ENCODE data around the gene ALPG. TPM values are rescaled to one million over a fixed set of nuclear protein-coding genes. Genes with fewer than 3 reads are reported as not detected.
"Not testable (repeated sequence)": the region's sequence is repeated elsewhere in the genome, so short reads cannot be mapped to it uniquely, and the experiment has no call there.

ALPG gene
- total RNA-seq, 1 donor from 2014 or later, result 2.4 TPM

DNA sequence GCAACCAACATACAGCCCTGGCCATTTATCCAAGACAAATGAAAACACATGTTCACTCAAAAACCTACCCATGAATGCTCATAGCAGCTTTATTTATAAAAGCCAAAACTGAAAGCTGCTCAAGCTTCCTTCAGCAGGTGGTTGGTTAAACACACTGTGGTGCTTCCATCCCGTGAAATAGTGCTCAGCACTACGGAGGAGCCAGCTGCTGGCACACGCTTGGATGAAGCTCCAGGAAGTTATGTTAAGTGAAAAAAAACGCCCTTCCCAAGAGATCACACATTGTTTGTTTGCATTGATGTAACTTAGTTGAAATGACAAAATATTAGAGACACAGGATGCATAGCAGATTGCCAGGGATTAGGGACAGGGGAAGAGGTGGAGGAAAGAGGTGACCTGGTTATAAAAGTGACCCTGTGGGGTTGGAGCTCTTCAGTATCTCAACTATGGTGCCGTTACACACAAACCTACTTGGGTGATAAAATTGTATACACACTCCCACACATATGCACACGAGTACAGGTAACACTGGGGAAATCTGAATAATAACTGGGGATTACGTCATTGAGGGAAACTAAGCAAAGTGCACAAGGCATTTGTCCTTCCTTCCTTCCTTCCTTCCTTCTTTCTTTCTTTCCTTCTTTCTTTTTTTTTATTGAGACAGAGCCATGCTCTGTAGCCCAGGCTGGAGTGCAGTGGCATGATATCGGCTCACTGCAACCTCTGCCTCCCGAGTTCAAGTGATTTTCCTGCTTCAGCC lies 6.2 kb upstream of the ALPG start:
- Mint-ChIP-seq H3K27me3 (ENCODE audit: unreplicated experiment) (peaks cover 2% of the 10 kb centered on the region), H3K9me3 (ENCODE audit: unreplicated experiment) (peaks cover 2% of the 10 kb centered on the region), H3K27ac (ENCODE audit: unreplicated experiment) (no peak overlapping the region), H3K36me3 (ENCODE audit: unreplicated experiment) (no peaks in the 10 kb centered on the region), H3K4me3 (ENCODE audit: unreplicated experiment) (no peak overlapping the region), H3K4me1 (ENCODE audit: low read depth, unreplicated experiment) (no peaks in the 10 kb centered on the region)
- no peak for DNase-seq
- TF ChIP-seq, protein P1, sequence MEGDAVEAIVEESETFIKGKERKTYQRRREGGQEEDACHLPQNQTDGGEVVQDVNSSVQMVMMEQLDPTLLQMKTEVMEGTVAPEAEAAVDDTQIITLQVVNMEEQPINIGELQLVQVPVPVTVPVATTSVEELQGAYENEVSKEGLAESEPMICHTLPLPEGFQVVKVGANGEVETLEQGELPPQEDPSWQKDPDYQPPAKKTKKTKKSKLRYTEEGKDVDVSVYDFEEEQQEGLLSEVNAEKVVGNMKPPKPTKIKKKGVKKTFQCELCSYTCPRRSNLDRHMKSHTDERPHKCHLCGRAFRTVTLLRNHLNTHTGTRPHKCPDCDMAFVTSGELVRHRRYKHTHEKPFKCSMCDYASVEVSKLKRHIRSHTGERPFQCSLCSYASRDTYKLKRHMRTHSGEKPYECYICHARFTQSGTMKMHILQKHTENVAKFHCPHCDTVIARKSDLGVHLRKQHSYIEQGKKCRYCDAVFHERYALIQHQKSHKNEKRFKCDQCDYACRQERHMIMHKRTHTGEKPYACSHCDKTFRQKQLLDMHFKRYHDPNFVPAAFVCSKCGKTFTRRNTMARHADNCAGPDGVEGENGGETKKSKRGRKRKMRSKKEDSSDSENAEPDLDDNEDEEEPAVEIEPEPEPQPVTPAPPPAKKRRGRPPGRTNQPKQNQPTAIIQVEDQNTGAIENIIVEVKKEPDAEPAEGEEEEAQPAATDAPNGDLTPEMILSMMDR (IDR thresholded peaks at IDR 0.05; ENCODE audit: partially characterized antibody, unreplicated experiment), result no peak

DNA sequence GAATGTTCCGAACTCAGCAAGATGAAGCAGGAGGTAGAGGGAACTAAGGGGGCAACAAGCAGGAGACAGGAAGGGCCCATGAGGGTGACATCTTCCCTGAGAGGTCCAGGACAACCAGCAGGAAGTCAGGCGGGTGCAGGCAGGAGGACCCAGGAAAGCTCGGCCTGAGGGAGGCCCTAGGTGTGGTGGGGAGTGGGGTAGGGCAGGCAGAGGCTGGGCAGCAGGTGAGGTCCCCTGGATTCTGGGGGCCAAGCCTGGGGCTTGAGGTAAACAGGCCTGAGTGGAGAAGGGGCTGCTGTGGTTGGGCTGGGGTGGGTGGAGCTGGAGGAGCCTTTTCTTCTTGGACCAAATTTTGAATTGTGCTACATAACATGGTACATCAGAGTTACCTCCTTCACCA lies 4.1 kb upstream of the ALPG start:
- Mint-ChIP-seq H3K9me3 (ENCODE audit: unreplicated experiment) (peaks cover 6% of the 10 kb centered on the region), H3K4me1 (ENCODE audit: low read depth, unreplicated experiment) (no peaks in the 10 kb centered on the region), H3K27me3 (ENCODE audit: unreplicated experiment) (peaks cover 2% of the 10 kb centered on the region), H3K36me3 (ENCODE audit: unreplicated experiment) (no peaks in the 10 kb centered on the region), H3K27ac (ENCODE audit: unreplicated experiment) (no peak overlapping the region), H3K4me3 (ENCODE audit: unreplicated experiment) (no peak overlapping the region)
- TF ChIP-seq, protein P1 (IDR thresholded peaks at IDR 0.05; ENCODE audit: partially characterized antibody, unreplicated experiment), result no peak
- no peak for DNase-seq

DNA sequence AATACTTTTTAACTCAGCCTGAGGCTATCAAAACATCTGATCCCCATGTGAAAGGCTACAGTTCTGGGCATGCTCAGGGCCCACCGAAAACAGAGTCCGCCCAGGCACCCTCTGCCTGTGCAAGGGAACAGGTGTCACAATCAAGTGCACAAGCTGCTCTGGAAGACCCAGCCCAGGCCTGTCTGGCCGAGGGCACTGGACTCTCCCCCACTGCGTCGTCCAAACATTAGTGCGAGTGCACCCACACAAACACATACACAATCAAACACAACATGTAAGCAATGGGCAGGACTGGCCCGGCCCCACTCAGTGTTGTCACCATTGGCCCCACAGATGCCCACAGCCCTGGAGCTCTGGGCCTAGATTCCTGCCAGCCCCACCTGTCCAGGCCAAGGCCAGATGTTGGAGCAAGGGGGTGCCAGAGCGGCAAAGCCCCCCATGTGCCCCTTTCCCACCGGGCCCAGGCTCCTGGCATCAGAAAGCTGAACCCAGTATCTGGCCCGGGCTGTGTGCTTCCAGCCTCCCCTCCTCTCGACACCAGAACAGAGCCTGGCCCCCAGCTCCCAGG lies 617 bp upstream of the ALPG start:
- Mint-ChIP-seq H3K9me3 (ENCODE audit: unreplicated experiment) (peaks cover 4% of the 10 kb centered on the region), H3K4me1 (ENCODE audit: low read depth, unreplicated experiment) (no peaks in the 10 kb centered on the region), H3K27ac (ENCODE audit: unreplicated experiment) (no peak overlapping the region), H3K27me3 (ENCODE audit: unreplicated experiment) (peaks cover 2% of the 10 kb centered on the region), H3K36me3 (ENCODE audit: unreplicated experiment) (no peaks in the 10 kb centered on the region), H3K4me3 (ENCODE audit: unreplicated experiment) (no peak overlapping the region)
- no peak for DNase-seq
- TF ChIP-seq, protein P1 (IDR thresholded peaks at IDR 0.05; ENCODE audit: partially characterized antibody, unreplicated experiment), result no peak

DNA sequence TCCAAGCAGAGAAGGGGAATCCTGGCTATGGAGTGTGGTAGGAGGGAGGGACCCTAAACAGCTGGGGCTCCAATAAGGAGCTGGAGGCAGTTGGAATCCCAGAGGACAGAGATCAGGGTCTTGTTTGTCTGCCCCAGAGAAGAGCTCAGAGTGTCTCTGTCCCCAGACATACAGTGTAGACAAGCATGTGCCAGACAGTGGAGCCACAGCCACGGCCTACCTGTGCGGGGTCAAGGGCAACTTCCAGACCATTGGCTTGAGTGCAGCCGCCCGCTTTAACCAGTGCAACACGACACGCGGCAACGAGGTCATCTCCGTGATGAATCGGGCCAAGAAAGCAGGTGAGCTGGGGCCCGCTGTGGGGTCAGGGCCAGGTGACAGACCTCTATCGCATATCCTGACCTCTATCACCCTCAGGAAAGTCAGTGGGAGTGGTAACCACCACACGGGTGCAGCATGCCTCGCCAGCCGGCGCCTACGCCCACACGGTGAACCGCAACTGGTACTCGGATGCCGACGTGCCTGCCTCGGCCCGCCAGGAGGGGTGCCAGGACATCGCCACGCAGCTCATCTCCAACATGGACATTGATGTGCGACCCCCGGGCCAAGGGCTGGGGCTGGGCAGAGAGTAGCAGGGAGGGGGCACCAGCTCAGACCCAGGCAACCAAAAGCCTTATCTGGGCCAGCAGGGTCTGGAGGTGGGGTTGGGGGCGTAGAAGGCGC lies 945 bp downstream of the ALPG start:
- not testable (repeated sequence) for DNase-seq; H3K4me1 Mint-ChIP-seq (ENCODE audit: low read depth, unreplicated experiment); H3K27ac Mint-ChIP-seq (ENCODE audit: unreplicated experiment)

DNA sequence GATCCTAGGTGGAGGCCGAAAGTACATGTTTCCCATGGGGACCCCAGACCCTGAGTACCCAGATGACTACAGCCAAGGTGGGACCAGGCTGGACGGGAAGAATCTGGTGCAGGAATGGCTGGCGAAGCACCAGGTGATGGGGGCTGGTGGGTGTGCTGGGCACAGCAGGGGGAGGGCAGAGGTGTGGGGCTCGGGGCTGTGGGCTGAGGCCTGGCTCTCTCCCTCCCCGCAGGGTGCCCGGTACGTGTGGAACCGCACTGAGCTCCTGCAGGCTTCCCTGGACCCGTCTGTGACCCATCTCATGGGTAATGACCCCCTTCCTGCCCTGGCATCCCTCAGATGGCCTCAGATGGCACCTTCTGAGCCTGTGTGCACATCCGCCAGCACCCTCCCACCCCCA lies 1.6 kb downstream of the ALPG start:
- not testable (repeated sequence) for DNase-seq; H3K27ac Mint-ChIP-seq (ENCODE audit: unreplicated experiment); H3K4me3 Mint-ChIP-seq (ENCODE audit: unreplicated experiment); H3K36me3 Mint-ChIP-seq (ENCODE audit: unreplicated experiment); H3K27me3 Mint-ChIP-seq (ENCODE audit: unreplicated experiment); H3K9me3 Mint-ChIP-seq (ENCODE audit: unreplicated experiment); H3K4me1 Mint-ChIP-seq (ENCODE audit: low read depth, unreplicated experiment)

More for the DNA sequence above, 945 bp downstream of the ALPG start:
- H3K36me3 Mint-ChIP-seq (ENCODE audit: unreplicated experiment); H3K4me3 Mint-ChIP-seq (ENCODE audit: unreplicated experiment); H3K9me3 Mint-ChIP-seq (ENCODE audit: unreplicated experiment); H3K27me3 Mint-ChIP-seq (ENCODE audit: unreplicated experiment): not testable (repeated sequence)

DNA sequence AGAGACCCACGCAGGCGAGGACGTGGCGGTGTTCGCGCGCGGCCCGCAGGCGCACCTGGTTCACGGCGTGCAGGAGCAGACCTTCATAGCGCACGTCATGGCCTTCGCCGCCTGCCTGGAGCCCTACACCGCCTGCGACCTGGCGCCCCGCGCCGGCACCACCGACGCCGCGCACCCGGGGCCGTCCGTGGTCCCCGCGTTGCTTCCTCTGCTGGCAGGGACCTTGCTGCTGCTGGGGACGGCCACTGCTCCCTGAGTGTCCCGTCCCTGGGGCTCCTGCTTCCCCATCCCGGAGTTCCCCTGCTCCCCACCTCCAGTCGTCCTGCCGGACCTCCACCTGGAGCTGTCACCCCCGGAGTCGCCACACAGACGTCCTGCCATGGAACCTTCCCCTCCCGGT lies 3.0 kb downstream of the ALPG start:
- H3K36me3 Mint-ChIP-seq (ENCODE audit: unreplicated experiment); H3K27ac Mint-ChIP-seq (ENCODE audit: unreplicated experiment); H3K4me1 Mint-ChIP-seq (ENCODE audit: low read depth, unreplicated experiment); H3K9me3 Mint-ChIP-seq (ENCODE audit: unreplicated experiment); DNase-seq; H3K27me3 Mint-ChIP-seq (ENCODE audit: unreplicated experiment); H3K4me3 Mint-ChIP-seq (ENCODE audit: unreplicated experiment): not testable (repeated sequence)

Measured in glutamatergic neuron (in vitro differentiated cells).